HL-60 (cell line): Measurements from ENCODE around the gene ABCC4.

Experiments
- CTCF ChIP-seq: IDR thresholded peaks from one replicate; pipeline ENCODE4 v1.5.1; 2011; ENCODE audit warnings: low read length, control low read depth, inconsistent platforms; ENCODE audit not compliant: insufficient read depth
- GABPA ChIP-seq: IDR thresholded peaks from 2 replicates; pipeline ENCODE4 v1.6.1; 2012; ENCODE audit warnings: low read depth
- POLR2AphosphoS5 ChIP-seq: IDR thresholded peaks from 2 replicates; pipeline ENCODE4 v1.6.1; 2012; ENCODE audit warnings: low read depth
- REST ChIP-seq: IDR thresholded peaks from 2 replicates; pipeline ENCODE4 v1.6.1; 2012; ENCODE audit warnings: low read depth; ENCODE audit not compliant: insufficient replicate concordance

DNA sequence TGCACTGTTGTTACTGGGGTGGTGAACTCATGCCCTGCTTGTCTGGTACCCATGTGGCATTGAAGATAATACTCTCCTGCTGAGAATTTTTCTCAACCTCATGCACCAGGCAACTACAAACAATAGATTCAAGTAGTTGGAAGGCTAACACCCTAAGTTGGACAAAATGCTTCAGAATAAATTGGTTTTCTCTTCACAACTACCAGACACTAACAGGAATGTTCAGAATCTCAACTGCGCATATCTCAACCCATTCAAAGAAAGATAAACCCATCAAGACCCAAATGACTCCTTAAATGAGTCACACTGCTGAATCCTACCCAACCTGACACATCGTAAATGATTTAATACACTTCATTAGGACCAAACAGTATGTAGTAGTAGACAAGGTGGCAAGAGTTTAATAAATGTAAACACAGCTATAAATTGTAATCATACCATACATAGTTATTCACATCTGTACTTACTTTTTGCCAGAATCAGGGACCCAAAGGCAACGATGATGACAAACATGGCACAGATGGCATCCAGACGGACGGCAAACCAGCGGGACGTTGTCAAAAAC lies 227.4 kb downstream of the ABCC4 start:
- TF ChIP-seq REST (no peak), CTCF (no peak), POLR2AphosphoS5 (no peak), GABPA (no peak)
